RWPE1 (cell line): Measurements from ENCODE around the gene NAB2.

Source experiments
- CTCF ChIA-PET: fragments of 350-600 bp; sonication (Branson Sonifier 250); formaldehyde crosslinking; extraction: SDS; loops from one replicate; lab custom pipeline; 2021; lab: Yijun Ruan, JAX
- POLR2A ChIA-PET: fragments of 400-600 bp; formaldehyde crosslinking; extraction: SDS; loops from one replicate; lab custom pipeline; 2020; ENCODE audit warnings: antibody characterized with exemption; ENCODE audit not compliant: low non-redundant PET; lab: Yijun Ruan, JAX
- DNase-seq: peaks from one replicate; pipeline ENCODE4 v3.0.0; 2012; ENCODE audit warnings: low spot score
- H3K27ac ChIP-seq: fragments of 450-650 bp; 2 replicates; pipeline ENCODE4 v1.5.1; 2017
- TF ChIP-seq, protein P1 (sequence below): fragments of 450-650 bp; conservative IDR thresholded peaks from 2 replicates; pipeline ENCODE4 v1.5.1; 2017; ENCODE audit warnings: low read depth, mild to moderate bottlenecking

Gene NAB2

DNA sequence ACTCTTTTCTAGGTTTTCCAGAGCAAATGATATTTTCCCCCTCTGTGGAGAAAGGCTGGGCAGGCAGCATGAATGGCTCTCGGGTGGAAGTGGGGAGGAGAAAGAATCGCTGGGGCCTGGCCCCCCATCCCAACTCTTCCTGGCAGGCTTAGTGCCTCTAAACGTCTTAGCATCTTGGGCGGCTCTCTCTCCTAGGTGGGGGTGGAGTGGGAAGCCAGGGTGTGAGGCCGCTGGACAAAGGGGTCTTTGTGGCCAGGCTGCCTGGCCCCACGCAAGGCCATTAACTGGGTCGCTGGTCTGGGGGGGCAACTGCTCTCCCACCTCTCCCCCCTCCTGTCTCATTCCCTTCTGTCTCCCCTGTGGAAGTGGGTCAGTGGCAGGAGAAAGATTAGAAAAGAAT, 53.8 kb downstream of the NAB2 start:
- DNase-seq, result no peak

DNA sequence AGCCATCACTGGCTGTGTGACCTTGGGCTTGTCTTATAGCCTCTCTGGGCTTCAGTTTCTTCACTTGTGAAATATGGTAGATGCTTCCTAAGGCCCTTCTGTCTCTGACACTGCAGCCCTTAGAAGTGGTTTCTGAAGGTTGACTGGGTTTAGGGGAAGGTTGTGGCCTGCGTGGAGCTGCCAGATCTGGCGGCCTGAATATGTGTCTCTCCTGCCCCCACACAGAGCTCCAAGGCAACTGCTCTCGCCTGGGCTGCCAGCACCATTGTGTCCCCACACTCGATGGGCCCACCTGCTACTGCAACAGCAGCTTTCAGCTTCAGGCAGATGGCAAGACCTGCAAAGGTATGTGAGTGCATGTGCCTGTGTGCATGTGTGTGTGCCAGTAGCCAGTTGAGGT, 54.5 kb downstream of the NAB2 start:
- peak overlapping the region; percentile 38 for H3K27ac ChIP-seq
- CTCF ChIA-PET, result no interaction called here

More for the DNA sequence above, 53.8 kb downstream of the NAB2 start:
- ChIA-PET POLR2A (no interaction called here), CTCF (interaction anchor here (1.1 kb wide), 1 partner anchor 72 kb away, joined by 4 read pairs; no protein-coding TSS in a partner anchor)
- peak overlapping the region; percentile 38 for H3K27ac ChIP-seq
- TF ChIP-seq, protein P1, sequence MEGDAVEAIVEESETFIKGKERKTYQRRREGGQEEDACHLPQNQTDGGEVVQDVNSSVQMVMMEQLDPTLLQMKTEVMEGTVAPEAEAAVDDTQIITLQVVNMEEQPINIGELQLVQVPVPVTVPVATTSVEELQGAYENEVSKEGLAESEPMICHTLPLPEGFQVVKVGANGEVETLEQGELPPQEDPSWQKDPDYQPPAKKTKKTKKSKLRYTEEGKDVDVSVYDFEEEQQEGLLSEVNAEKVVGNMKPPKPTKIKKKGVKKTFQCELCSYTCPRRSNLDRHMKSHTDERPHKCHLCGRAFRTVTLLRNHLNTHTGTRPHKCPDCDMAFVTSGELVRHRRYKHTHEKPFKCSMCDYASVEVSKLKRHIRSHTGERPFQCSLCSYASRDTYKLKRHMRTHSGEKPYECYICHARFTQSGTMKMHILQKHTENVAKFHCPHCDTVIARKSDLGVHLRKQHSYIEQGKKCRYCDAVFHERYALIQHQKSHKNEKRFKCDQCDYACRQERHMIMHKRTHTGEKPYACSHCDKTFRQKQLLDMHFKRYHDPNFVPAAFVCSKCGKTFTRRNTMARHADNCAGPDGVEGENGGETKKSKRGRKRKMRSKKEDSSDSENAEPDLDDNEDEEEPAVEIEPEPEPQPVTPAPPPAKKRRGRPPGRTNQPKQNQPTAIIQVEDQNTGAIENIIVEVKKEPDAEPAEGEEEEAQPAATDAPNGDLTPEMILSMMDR, result no peak

More for the DNA sequence above, 54.5 kb downstream of the NAB2 start:
- POLR2A ChIA-PET, result no interaction called here
- TF ChIP-seq, protein P1, result no peak
- no peak for DNase-seq
